Cardiac muscle cell (in vitro differentiated cells and primary cell): ENCODE data around the gene PRDX1. TPM values are rescaled to one million over a fixed set of nuclear protein-coding genes. Genes with fewer than 3 reads are reported as not detected.

Experiments used
- DNase-seq, 2 donors: peaks; one replicate each; pipeline versions ENCODE4 v3.0.0 to v3.0.0-alpha.2; 2010 to 2017; ENCODE audit warnings: low read depth in 1 of 2, low spot score in 1 of 2
- H3K27ac ChIP-seq: fragments of 200-600 bp; sonication (generic); 2 replicates; pipeline ENCODE4 v1.5.1; 2016
- H3K27me3 ChIP-seq: fragments of 200-600 bp; sonication (generic); 2 replicates; pipeline ENCODE4 v1.6.0; 2016; ENCODE audit warnings: control low read depth
- H3K36me3 ChIP-seq: fragments of 200-600 bp; sonication (generic); 2 replicates; pipeline ENCODE4 v1.5.1; 2016; ENCODE audit warnings: control low read depth
- H3K4me1 ChIP-seq: fragments of 200-600 bp; sonication (generic); 2 replicates; pipeline ENCODE4 v1.8.1; 2017; ENCODE audit warnings: low read depth, mild to moderate bottlenecking, mixed run types
- H3K4me3 ChIP-seq: fragments of 200-600 bp; sonication (generic); 2 replicates; pipeline ENCODE4 v1.5.1; 2016; ENCODE audit warnings: mild to moderate bottlenecking
- H3K9me3 ChIP-seq: fragments of 200-600 bp; sonication (generic); 2 replicates; pipeline ENCODE4 v1.5.1; 2017; ENCODE audit warnings: low read depth, mild to moderate bottlenecking, control low read depth
- CTCF ChIP-seq: IDR thresholded peaks from 2 replicates; pipeline ENCODE4 v1.5.1; 2012; ENCODE audit warnings: low read depth, mild to moderate bottlenecking, low read length
- polyA plus RNA-seq: library from polyadenylated mRNA; unstranded; fragments of >200 nt; fragmentation: Nextera tagmentation; extraction: Ambion mirVana; gene quantifications from 2 replicates; pipeline ENCODE4 v1.2.1, GENCODE V29; 2016
- total RNA-seq: library from RNA; depleted of rRNA; stranded (reverse); fragments of >200 nt; gene quantifications from 2 replicates; pipeline ENCODE4 v1.2.3, GENCODE V29; 2016

PRDX1 gene
- total and polyA plus RNA-seq, 2 experiments from 2014 or later = 526 to 1,744 TPM

DNA sequence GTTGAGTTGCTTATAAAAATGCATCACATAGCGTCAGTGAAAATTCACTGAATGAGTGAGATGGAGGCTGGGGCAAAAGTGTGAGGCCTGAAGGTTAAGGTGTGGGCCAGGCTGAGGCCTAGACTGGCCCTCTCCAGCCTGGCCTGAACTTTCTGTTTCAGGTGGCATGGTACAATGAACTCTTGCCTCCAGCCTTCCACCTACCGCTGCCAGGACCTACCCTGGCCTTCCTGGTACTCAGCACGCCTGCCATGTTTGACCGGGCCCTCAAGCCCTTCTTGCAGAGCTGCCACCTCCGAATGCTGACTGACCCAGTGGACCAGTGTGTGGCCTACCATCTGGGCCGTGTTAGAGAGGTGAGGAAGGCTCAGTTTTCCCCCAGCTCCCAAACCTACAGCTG, 14.5 kb downstream of the PRDX1 start:
- no peaks in the 10 kb centered on the region for H3K27me3 ChIP-seq
- no peaks in the 10 kb centered on the region for H3K4me1 ChIP-seq
- peak overlapping the region; percentile 36 for H3K27ac ChIP-seq
- H3K4me3 ChIP-seq = no peak overlapping the region
- no peak for DNase-seq
- H3K9me3 ChIP-seq = no peaks in the 10 kb centered on the region
- H3K36me3 ChIP-seq = peaks cover 22% of the 10 kb centered on the region
- TF ChIP-seq CTCF = no peak

- DNase-seq = no peak
- no peak overlapping the region for H3K27ac ChIP-seq
- H3K4me1 ChIP-seq = peaks cover 3% of the 10 kb centered on the region
- no peaks in the 10 kb centered on the region for H3K27me3 ChIP-seq
- H3K36me3 ChIP-seq = no peaks in the 10 kb centered on the region
- H3K4me3 ChIP-seq = no peak overlapping the region
- TF ChIP-seq CTCF = no peak
- no peaks in the 10 kb centered on the region for H3K9me3 ChIP-seq
Measured at GRCh38 chr1:45503462-45504360, 18.0 kb downstream of the PRDX1 start.

GRCh38 chr1:45501505-45501859, 20.2 kb downstream of the PRDX1 start:
- no peaks in the 10 kb centered on the region for H3K36me3 ChIP-seq
- no peak overlapping the region for H3K27ac ChIP-seq
- peaks cover 3% of the 10 kb centered on the region for H3K4me1 ChIP-seq
- no peak for DNase-seq
- H3K9me3 ChIP-seq = no peaks in the 10 kb centered on the region
- no peak for TF ChIP-seq CTCF
- no peaks in the 10 kb centered on the region for H3K27me3 ChIP-seq
- no peak overlapping the region for H3K4me3 ChIP-seq

DNA sequence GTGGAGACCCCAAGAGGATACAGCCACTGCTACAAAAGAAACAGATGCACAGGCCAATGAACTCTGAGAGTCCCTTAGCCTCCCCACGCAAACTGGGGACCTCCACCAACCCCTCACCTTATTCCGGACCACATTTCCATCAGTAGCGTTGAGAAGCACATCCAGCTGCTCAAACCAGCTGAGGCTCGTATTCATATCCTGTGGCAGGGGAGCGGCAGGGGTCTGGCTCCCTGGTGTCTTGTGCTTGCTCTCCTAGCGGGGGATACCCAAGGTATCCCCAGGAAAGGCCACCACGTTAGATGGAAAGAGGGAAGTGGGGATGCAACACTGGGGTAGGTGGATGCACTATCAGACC, 22.3 kb downstream of the PRDX1 start:
- Histone ChIP-seq H3K36me3 (no peaks in the 10 kb centered on the region), H3K27me3 (no peaks in the 10 kb centered on the region), H3K4me1 (peaks cover 3% of the 10 kb centered on the region), H3K27ac (no peak overlapping the region), H3K9me3 (no peaks in the 10 kb centered on the region), H3K4me3 (peak overlapping the region; percentile 53)
- DNase-seq = peak in 1 of 2 donors; percentile 43
- TF ChIP-seq CTCF = no peak

GRCh38 chr1:45498279-45498678, 23.4 kb downstream of the PRDX1 start:
- TF ChIP-seq CTCF = no peak
- Histone ChIP-seq H3K36me3 (no peaks in the 10 kb centered on the region), H3K4me1 (peaks cover 3% of the 10 kb centered on the region), H3K9me3 (no peaks in the 10 kb centered on the region), H3K27ac (no peak overlapping the region), H3K4me3 (no peak overlapping the region), H3K27me3 (no peaks in the 10 kb centered on the region)
- DNase-seq = no peak
